B cell (primary cell): Measurements from ENCODE around the gene ST6GALNAC5. TPM values are rescaled to one million over a fixed set of nuclear protein-coding genes. Genes with fewer than 3 reads are reported as not detected.

Experiments
- ATAC-seq: fragments of 200-7000 bp; cut with Tn5 transposase; one replicate; pipeline ENCODE4 v1.10.0; 2021; ENCODE audit warnings: low read depth, mild to moderate bottlenecking, moderate number of reproducible peaks, moderate library complexity
- CTCF ChIA-PET: fragments of 350-600 bp; sonication (Branson Sonifier 250); formaldehyde crosslinking; loops from one replicate; lab custom pipeline; 2021; ENCODE audit warnings: antibody characterized with exemption, inconsistent platforms; lab: Charles Lee
- POLR2A ChIA-PET: fragments of 350-600 bp; sonication (Branson Sonifier 250); formaldehyde crosslinking; loops from one replicate; lab custom pipeline; 2021; ENCODE audit warnings: antibody characterized with exemption; lab: Charles Lee
- DNase-seq: peaks from one replicate; pipeline ENCODE4 v3.0.0; 2013
- H2AFZ ChIP-seq: 2 replicates; pipeline ENCODE4 v1.6.1; 2012; ENCODE audit warnings: mild to moderate bottlenecking, low read depth, low read length; ENCODE audit not compliant: insufficient read depth, poor library complexity, severe bottlenecking
- H3K27ac ChIP-seq, 2 donors: 1 replicate in 1 of 2; 2 replicates in 1 of 2; pipeline ENCODE4 v1.5.1; 2012 to 2013; ENCODE audit warnings: low read length in 2 of 2, mild to moderate bottlenecking in 2 of 2, moderate library complexity in 1 of 2
- H3K27me3 ChIP-seq, 4 experiments: fragments of 200-600 bp in 1 of 4; sonication (generic) in 1 of 4; replicated peaks in 1 of 4; 1 replicate in 2 of 4; 2 replicates in 2 of 4; pipeline versions ENCODE4 v1.6.1 to v1.7.0; 2013 to 2016; ENCODE audit warnings: low read length in 3 of 4, mild to moderate bottlenecking in 2 of 4, mixed read lengths in 1 of 4, moderate library complexity in 1 of 4; ENCODE audit not compliant: insufficient read depth in 4 of 4, control insufficient read depth in 3 of 4; ENCODE audit errors: control extremely low read depth in 1 of 4
- H3K36me3 ChIP-seq, 2 experiments: replicated peaks in 1 of 2; 1 replicate in 1 of 2; 2 replicates in 1 of 2; pipeline versions ENCODE4 v1.6.1 to v1.7.1; 2013; ENCODE audit warnings: low read length in 1 of 2; ENCODE audit not compliant: insufficient read depth in 2 of 2, control insufficient read depth in 1 of 2; ENCODE audit errors: control extremely low read depth in 1 of 2, extremely low read depth in 1 of 2
- H3K4me1 ChIP-seq, 2 donors: fragments of 200-600 bp in 1 of 2; sonication (generic) in 1 of 2; 1 replicate in 1 of 2; 2 replicates in 1 of 2; pipeline versions ENCODE4 v1.5.1 to v1.6.1; 2013 to 2017; ENCODE audit warnings: low read length in 2 of 2; ENCODE audit not compliant: control insufficient read depth in 2 of 2, insufficient read depth in 2 of 2
- H3K4me2 ChIP-seq: replicated peaks from 2 replicates; pipeline ENCODE3; 2012; ENCODE audit warnings: mild to moderate bottlenecking, low read depth, low read length; ENCODE audit not compliant: poor library complexity, severe bottlenecking
- H3K4me3 ChIP-seq, 5 experiments: fragments of 200-600 bp in 1 of 5; sonication (generic) in 1 of 5; 1 replicate in 3 of 5; 2 replicates in 2 of 5; pipeline versions ENCODE4 v1.5.1 to v1.7.0; 2011 to 2016; ENCODE audit warnings: low read length in 4 of 5, mild to moderate bottlenecking in 4 of 5, low read depth in 2 of 5, control low read depth in 1 of 5, moderate library complexity in 1 of 5; ENCODE audit not compliant: insufficient read depth in 1 of 5; ENCODE audit errors: control extremely low read depth in 1 of 5, extremely low read depth in 1 of 5
- H3K79me2 ChIP-seq: fragments of 200-600 bp; sonication (generic); one replicate; pipeline ENCODE4 v1.6.0; 2016; ENCODE audit warnings: low read length; ENCODE audit not compliant: control insufficient read depth, insufficient read depth
- H3K9ac ChIP-seq: fragments of 200-600 bp; sonication (generic); 2 replicates; pipeline ENCODE4 v1.6.1; 2017; ENCODE audit warnings: mild to moderate bottlenecking, low read length, moderate library complexity
- H3K9me3 ChIP-seq, 3 donors: one replicate each; pipeline versions ENCODE4 v1.6.1 to v1.7.1; 2013; ENCODE audit warnings: low read length in 2 of 3; ENCODE audit not compliant: control insufficient read depth in 2 of 3, insufficient read depth in 1 of 3; ENCODE audit errors: control extremely low read depth in 1 of 3
- H4K20me1 ChIP-seq: 2 replicates; pipeline ENCODE4 v1.6.0; 2012; ENCODE audit warnings: mild to moderate bottlenecking, low read length; ENCODE audit not compliant: insufficient read depth, control insufficient read depth, poor library complexity, severe bottlenecking
- H3K27ac Mint-ChIP-seq: one replicate; pipeline ENCODE4 v1.8.0; 2021; ENCODE audit warnings: mixed read lengths
- H3K27me3 Mint-ChIP-seq: one replicate; pipeline ENCODE4 v1.8.0; 2021; ENCODE audit warnings: mixed read lengths
- H3K4me1 Mint-ChIP-seq: one replicate; pipeline ENCODE4 v1.8.0; 2021; ENCODE audit warnings: mixed read lengths
- H3K4me3 Mint-ChIP-seq: one replicate; pipeline ENCODE4 v1.8.0; 2021; ENCODE audit warnings: mixed read lengths
- H3K9me3 Mint-ChIP-seq: one replicate; pipeline ENCODE4 v1.8.0; 2022; ENCODE audit warnings: mixed read lengths; ENCODE audit not compliant: insufficient read depth
- CTCF ChIP-seq: fragments of 200-600 bp; IDR thresholded peaks from one replicate; pipeline ENCODE4 v1.8.0; 2022; ENCODE audit warnings: antibody characterized with exemption, mild to moderate bottlenecking
- EZH2 ChIP-seq: IDR thresholded peaks from 2 replicates; pipeline ENCODE4 v1.6.1; 2012; ENCODE audit warnings: borderline replicate concordance, low read depth, mild to moderate bottlenecking, moderate library complexity, low read length; ENCODE audit not compliant: insufficient read depth, poor library complexity, severe bottlenecking
- WGBS: methylation state at CpG from one replicate; pipeline ENCODE4 v1.1.5; 2013; ENCODE audit warnings: missing lambda C conversion rate; ENCODE audit not compliant: insufficient coverage; 5-methylcytosine and 5-hydroxymethylcytosine counted together
- intact Hi-C: fragments of 100-400 bp; cut with micrococcal nuclease; formaldehyde crosslinking; loops from one replicate; pipeline ENCODE4 v1.10.0; 2022
- polyA plus RNA-seq: library from polyadenylated mRNA; depleted of rRNA; stranded (reverse); fragments of >200 nt; gene quantifications from 2 replicates; pipeline ENCODE4 v1.2.3, GENCODE V29; 2012
- total RNA-seq, 2 donors: library from RNA; stranded (reverse); fragments of 120-200 nt in 1 of 2; gene quantifications; 1 replicate in 1 of 2; 2 replicates in 1 of 2; pipeline versions ENCODE4 v1.2.3 to v1.2.4, GENCODE V29; 2013 to 2022

Gene ST6GALNAC5
- total and polyA plus RNA-seq, 2 donors (not counting 1 experiment from before 2014, with no cell fraction given): not detected

DNA sequence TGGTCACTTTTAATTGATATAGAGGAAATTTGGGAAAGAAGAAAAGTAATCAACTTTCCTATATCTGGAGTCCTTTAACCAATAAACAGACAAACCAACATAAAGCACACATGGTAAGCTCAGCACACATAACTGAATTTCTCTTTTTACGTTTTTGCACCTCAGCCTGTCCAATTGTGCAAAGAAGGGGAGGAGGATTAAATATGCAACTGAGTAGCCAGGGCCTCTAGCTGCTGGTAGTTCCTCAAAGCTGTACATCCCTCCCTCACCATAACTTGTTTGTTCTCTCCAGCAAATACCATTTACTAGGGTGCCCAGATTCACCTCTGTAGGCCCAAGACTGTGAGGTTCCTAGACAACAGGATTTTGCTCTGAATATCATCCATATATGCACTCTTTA lies 25.4 kb downstream of the ST6GALNAC5 start:
- Mint-ChIP-seq H3K27me3 (peaks cover 7% of the 10 kb centered on the region), H3K4me3 (no peak overlapping the region), H3K4me1 (no peaks in the 10 kb centered on the region), H3K9me3 (no peaks in the 10 kb centered on the region), H3K27ac (no peak overlapping the region)
- no peak overlapping the region for H3K4me2 ChIP-seq
- no peaks in the 10 kb centered on the region for H3K9me3 ChIP-seq
- no peak overlapping the region for H3K9ac ChIP-seq
- no CpG with 5 or more reads among the region's 1 CpG for WGBS
- no peaks in the 10 kb centered on the region for H4K20me1 ChIP-seq
- no peaks in the 10 kb centered on the region for H3K27me3 ChIP-seq
- ATAC-seq (no peak), DNase-seq (no peak)
- no peak overlapping the region for H2AFZ ChIP-seq
- H3K27ac ChIP-seq: no peak overlapping the region
- H3K36me3 ChIP-seq: no peaks in the 10 kb centered on the region
- H3K4me3 ChIP-seq: no peak overlapping the region
- intact Hi-C loops: no loop called here
- CTCF ChIA-PET: no interaction called here
- POLR2A ChIA-PET: no interaction called here
- TF ChIP-seq EZH2 (no peak), CTCF (no peak)
- H3K4me1 ChIP-seq: no peaks in the 10 kb centered on the region
- no peaks in the 10 kb centered on the region for H3K79me2 ChIP-seq

DNA sequence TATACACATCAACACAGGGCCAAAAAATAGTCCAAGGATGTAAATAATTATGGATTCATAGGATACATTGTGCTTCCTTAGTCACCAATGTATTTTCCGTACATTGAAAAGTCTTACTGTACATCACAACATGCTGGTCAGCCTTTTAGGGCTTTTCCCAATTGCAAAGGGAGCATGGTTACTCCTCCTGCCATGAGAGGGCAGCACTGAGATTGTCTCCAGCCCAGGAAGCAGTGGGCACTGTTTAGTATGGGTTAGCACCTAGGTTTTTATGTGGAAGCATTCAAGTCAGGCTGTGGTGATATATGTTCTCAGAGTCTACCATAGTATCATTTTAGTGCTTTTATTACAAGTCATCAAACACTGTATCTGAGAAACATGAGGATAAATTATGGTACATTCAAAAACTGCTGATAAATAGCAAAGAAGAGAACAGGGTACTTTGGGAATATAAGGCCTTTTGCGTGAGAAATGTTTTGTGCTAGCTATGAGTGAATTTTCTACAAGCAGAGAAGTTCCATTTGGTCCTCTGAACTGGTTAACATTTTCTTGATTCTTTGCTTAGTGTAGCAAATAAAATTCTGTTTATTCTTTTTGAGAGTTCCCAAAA lies 34.0 kb downstream of the ST6GALNAC5 start:
- ATAC-seq (no peak), DNase-seq (peak; percentile 20)
- Mint-ChIP-seq H3K9me3 (no peaks in the 10 kb centered on the region), H3K27me3 (peaks cover 6% of the 10 kb centered on the region), H3K4me3 (no peak overlapping the region), H3K27ac (no peak overlapping the region), H3K4me1 (no peaks in the 10 kb centered on the region)
- ChIA-PET POLR2A (no interaction called here), CTCF (no interaction called here)
- intact Hi-C loops: no loop called here
- H3K4me3 ChIP-seq: no peak overlapping the region
- H2AFZ ChIP-seq: no peak overlapping the region
- no peaks in the 10 kb centered on the region for H3K9me3 ChIP-seq
- H3K4me2 ChIP-seq: no peak overlapping the region
- H3K79me2 ChIP-seq: no peaks in the 10 kb centered on the region
- WGBS: 100% methylated on average over 1 of the region's 2 CpGs
- TF ChIP-seq CTCF (peak; percentile 65), EZH2 (no peak)
- no peak overlapping the region for H3K27ac ChIP-seq
- H3K36me3 ChIP-seq: no peaks in the 10 kb centered on the region
- no peaks in the 10 kb centered on the region for H3K4me1 ChIP-seq
- no peak overlapping the region for H3K9ac ChIP-seq
- no peaks in the 10 kb centered on the region for H3K27me3 ChIP-seq
- no peaks in the 10 kb centered on the region for H4K20me1 ChIP-seq
